HG03175 (cell line): ENCODE measurements around the gene TSPAN3.

Experiments used
- ATAC-seq: cut with Tn5 transposase; IDR thresholded peaks from one replicate; pipeline ENCODE4 v1.9.1; 2021; ENCODE audit warnings: mild to moderate bottlenecking, moderate library complexity; ENCODE audit not compliant: unreplicated experiment

The TSPAN3 gene

GRCh38 chr15:77085297-77085696 lies 14.4 kb upstream of the TSPAN3 start:
- ATAC-seq = no peak

GRCh38 chr15:77084436-77084835 lies 13.5 kb upstream of the TSPAN3 start:
- ATAC-seq = no peak

DNA sequence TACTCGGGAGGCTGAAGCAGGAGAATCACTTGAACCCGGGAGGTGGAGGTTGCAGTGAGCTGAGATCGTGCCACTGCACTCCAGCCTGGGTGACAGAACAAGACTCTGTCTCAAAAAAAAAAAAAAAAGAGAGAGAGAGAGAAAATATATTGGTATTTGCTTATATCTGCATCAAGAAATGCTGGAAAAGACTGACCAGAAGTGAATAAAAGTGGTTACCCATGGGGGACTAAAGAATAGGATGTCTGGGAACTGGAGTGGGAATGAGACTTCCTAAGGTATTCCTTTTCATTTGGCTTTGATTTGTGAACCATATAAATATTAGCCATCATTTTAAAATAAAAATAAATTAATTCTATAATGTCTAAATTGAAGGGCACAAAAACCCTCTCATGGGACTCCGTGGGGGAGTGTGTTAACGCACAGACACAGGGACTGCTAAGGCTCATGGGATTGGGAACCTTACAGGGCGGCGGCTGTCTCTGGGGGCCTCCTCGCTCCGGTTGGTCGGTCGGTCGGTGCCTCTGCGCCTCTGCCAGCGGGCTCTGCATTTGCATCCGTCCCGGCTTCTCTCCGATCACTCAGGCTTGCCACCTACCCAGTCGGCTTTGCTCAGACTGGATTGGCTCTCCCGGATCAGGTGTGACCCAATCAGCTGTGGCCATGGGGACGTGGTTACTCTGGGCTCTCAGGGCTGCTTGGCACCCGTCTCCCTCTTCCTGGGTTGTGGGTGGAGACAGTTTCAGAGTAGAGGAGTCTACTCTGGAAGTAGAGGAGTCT lies 12.7 kb upstream of the TSPAN3 start:
- peak; percentile 82 for ATAC-seq

GRCh38 chr15:77081971-77082370 lies 11.1 kb upstream of the TSPAN3 start:
- ATAC-seq = no peak

DNA sequence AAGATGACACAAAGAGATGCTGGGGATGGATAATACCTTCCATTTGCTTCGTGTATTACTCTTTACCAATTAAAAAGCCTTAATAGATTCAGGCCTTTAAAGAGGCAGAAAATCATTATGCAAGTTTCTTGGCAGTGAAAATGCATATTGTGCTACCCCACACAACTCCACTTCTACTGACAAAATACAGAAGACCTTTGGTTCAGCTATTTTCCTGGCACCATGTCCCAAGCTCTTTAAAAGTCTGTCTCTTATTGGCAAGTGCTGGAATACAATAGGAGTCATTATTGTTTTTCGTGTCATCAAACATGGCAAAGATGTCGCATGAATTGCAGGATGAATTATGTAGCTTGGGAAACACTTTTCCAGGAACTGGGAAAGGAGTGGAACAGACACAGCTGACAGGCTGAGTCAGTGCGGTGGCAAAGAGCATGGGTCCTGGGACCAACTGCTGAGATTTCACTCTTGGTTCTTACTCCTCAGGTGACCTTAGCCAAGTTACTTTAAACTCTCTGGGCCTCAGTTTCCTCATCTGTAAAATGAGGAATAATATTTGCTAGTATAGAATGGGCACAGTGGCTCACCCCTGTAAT lies 5.5 kb upstream of the TSPAN3 start:
- ATAC-seq = no peak

- ATAC-seq = no peak
Measured at GRCh38 chr15:77075528-77075927, 4.6 kb upstream of the TSPAN3 start.

- no peak for ATAC-seq
Measured at GRCh38 chr15:77074350-77074749, 3.4 kb upstream of the TSPAN3 start.

- ATAC-seq = no peak
Measured at GRCh38 chr15:77071305-77072223, 655 bp upstream of the TSPAN3 start.

DNA sequence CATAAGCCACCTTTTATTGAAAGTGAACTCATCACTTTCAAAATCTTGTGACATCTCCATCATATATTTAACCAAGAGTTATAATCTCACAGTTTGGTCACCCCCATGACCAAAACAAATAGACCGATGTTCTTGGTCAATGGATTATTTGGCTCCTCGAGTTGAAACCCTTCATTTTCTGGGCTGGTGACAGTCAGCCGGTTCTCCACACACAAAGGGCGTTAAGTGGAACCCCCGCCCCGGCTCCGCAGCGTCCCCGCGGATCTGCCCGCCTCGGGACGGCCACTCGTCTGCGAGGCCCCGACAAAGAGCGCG lies 772 bp downstream of the TSPAN3 start:
- no peak for ATAC-seq

- no peak for ATAC-seq
Measured at GRCh38 chr15:77069521-77070121, 1.3 kb downstream of the TSPAN3 start.

- ATAC-seq = no peak
Measured at GRCh38 chr15:77068633-77069032, 2.3 kb downstream of the TSPAN3 start.

DNA sequence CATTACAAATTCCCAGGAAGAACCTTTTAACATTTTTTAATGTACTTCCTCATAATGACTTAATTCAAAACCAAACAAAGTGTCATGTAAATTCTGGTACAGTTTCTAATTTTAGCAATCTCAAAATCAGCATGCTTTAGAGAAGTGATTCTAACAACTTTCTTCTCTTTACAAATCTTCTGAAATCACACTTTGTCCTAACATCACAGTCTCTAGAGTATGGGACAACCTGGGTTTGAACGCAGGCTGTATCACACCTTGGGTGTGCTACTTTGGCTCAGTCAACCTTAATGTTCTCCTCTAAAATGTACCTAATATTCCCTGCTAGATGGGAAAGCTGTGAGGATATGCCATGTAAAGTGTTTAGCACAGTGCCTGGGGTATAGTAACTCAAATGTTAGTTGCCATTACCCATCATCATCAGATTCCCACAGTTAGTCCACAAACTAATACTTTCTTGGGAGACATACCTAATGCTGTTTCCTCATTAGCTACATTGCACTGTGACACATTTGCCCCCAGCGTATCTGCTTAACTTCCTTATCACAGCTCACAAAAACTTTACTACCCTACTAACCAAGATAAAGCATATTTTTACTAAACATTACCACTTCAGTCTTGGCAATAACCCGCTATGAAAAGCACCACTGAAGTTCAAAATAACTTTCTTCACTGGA lies 3.1 kb downstream of the TSPAN3 start:
- ATAC-seq = peak; percentile 39

DNA sequence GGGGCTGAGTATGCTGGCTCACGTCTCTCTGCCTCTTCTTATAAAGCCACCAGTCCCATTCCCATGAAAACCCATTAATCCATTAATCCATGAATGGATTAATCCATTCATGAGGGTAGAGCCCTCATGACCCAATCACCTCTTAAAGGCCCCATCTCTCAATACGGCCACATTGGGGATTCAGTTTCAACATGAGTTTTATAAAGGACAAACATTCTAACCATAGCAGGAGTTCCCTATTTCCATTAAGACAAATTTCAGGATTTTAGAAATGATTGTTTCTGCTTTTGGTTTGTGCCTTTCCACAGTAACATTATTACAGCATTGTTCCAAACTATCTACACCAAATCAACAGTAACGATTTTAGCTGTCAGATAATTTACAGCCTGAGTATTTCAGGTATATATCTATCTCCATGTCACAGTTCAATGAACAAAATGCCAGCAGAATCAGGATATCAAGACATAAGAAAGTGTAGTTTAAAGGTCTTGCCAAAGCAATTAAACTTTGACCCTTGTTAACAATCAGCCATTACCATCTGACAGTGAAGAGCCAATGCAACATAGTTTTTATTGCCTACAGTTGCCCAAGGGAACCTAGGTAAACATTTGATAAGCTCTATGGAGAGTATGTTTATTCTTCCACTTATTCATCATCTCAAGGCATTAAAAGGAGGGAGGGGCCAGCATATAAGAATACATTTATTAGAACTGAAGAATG lies 3.8 kb downstream of the TSPAN3 start:
- no peak for ATAC-seq

GRCh38 chr15:77064539-77065308 lies 6.2 kb downstream of the TSPAN3 start:
- no peak for ATAC-seq

DNA sequence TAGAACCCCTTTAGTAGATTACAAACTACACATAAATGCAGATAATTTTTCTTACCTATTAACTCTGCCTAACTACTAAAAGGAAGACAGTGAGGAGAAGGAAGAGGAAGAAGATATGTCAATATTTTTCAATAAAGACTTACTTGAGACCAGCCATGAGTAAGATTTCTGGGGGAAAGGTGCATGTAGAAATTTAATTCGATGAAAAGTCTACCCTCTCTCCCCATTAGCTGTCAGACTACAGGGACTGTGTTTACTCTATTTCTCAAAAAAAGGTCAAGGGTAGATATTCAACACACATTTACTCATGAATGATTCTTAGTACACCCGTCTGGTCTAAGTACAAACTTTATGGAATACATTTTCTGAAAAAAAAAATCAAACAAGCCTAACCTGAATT lies 6.8 kb downstream of the TSPAN3 start:
- no peak for ATAC-seq

- no peak for ATAC-seq
Measured at GRCh38 chr15:77063249-77063648, 7.7 kb downstream of the TSPAN3 start.

DNA sequence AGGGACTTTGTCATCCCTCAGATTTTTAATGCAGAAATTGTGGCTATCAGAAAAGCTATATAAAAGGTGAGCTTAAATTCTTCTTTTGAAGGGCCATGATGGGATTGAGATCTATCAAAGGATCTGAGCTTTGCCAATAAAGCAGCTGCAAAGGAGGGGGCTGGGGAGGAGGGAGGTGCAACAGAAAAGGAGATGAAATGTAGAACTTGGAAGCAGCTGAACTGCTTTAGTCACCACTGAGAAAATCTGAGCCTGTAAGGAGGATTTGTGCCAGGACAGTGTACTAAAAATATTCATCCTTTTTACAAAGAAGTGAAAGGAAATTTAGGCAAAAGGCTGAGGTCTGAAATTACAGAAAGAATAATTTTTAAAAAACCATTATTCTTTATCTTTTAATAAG lies 10.4 kb downstream of the TSPAN3 start:
- no peak for ATAC-seq

GRCh38 chr15:77059786-77060361 lies 11.0 kb downstream of the TSPAN3 start:
- ATAC-seq = peak; percentile 58

- ATAC-seq = no peak
Measured at GRCh38 chr15:77058468-77058867, 12.4 kb downstream of the TSPAN3 start.
